B cell (primary cell): ENCODE data around the gene WIPI1. TPM values are rescaled to one million over a fixed set of nuclear protein-coding genes. Genes with fewer than 3 reads are reported as not detected.

Source experiments
- ATAC-seq: fragments of 200-7000 bp; cut with Tn5 transposase; one replicate; pipeline ENCODE4 v1.10.0; 2021; ENCODE audit warnings: low read depth, mild to moderate bottlenecking, moderate number of reproducible peaks, moderate library complexity
- CTCF ChIA-PET: fragments of 350-600 bp; sonication (Branson Sonifier 250); formaldehyde crosslinking; loops from one replicate; lab custom pipeline; 2021; ENCODE audit warnings: antibody characterized with exemption, inconsistent platforms; lab: Charles Lee
- POLR2A ChIA-PET: fragments of 350-600 bp; sonication (Branson Sonifier 250); formaldehyde crosslinking; loops from one replicate; lab custom pipeline; 2021; ENCODE audit warnings: antibody characterized with exemption; lab: Charles Lee
- DNase-seq: peaks from one replicate; pipeline ENCODE4 v3.0.0; 2013
- H2AFZ ChIP-seq: 2 replicates; pipeline ENCODE4 v1.6.1; 2012; ENCODE audit warnings: mild to moderate bottlenecking, low read depth, low read length; ENCODE audit not compliant: insufficient read depth, poor library complexity, severe bottlenecking
- H3K27ac ChIP-seq, 2 donors: 1 replicate in 1 of 2; 2 replicates in 1 of 2; pipeline ENCODE4 v1.5.1; 2012 to 2013; ENCODE audit warnings: low read length in 2 of 2, mild to moderate bottlenecking in 2 of 2, moderate library complexity in 1 of 2
- H3K27me3 ChIP-seq, 4 experiments: fragments of 200-600 bp in 1 of 4; sonication (generic) in 1 of 4; replicated peaks in 1 of 4; 1 replicate in 2 of 4; 2 replicates in 2 of 4; pipeline versions ENCODE4 v1.6.1 to v1.7.0; 2013 to 2016; ENCODE audit warnings: low read length in 3 of 4, mild to moderate bottlenecking in 2 of 4, mixed read lengths in 1 of 4, moderate library complexity in 1 of 4; ENCODE audit not compliant: insufficient read depth in 4 of 4, control insufficient read depth in 3 of 4; ENCODE audit errors: control extremely low read depth in 1 of 4
- H3K36me3 ChIP-seq, 2 experiments: replicated peaks in 1 of 2; 1 replicate in 1 of 2; 2 replicates in 1 of 2; pipeline versions ENCODE4 v1.6.1 to v1.7.1; 2013; ENCODE audit warnings: low read length in 1 of 2; ENCODE audit not compliant: insufficient read depth in 2 of 2, control insufficient read depth in 1 of 2; ENCODE audit errors: control extremely low read depth in 1 of 2, extremely low read depth in 1 of 2
- H3K4me1 ChIP-seq, 2 donors: fragments of 200-600 bp in 1 of 2; sonication (generic) in 1 of 2; 1 replicate in 1 of 2; 2 replicates in 1 of 2; pipeline versions ENCODE4 v1.5.1 to v1.6.1; 2013 to 2017; ENCODE audit warnings: low read length in 2 of 2; ENCODE audit not compliant: control insufficient read depth in 2 of 2, insufficient read depth in 2 of 2
- H3K4me2 ChIP-seq: replicated peaks from 2 replicates; pipeline ENCODE3; 2012; ENCODE audit warnings: mild to moderate bottlenecking, low read depth, low read length; ENCODE audit not compliant: poor library complexity, severe bottlenecking
- H3K4me3 ChIP-seq, 5 experiments: fragments of 200-600 bp in 1 of 5; sonication (generic) in 1 of 5; 1 replicate in 3 of 5; 2 replicates in 2 of 5; pipeline versions ENCODE4 v1.5.1 to v1.7.0; 2011 to 2016; ENCODE audit warnings: low read length in 4 of 5, mild to moderate bottlenecking in 4 of 5, low read depth in 2 of 5, control low read depth in 1 of 5, moderate library complexity in 1 of 5; ENCODE audit not compliant: insufficient read depth in 1 of 5; ENCODE audit errors: control extremely low read depth in 1 of 5, extremely low read depth in 1 of 5
- H3K79me2 ChIP-seq: fragments of 200-600 bp; sonication (generic); one replicate; pipeline ENCODE4 v1.6.0; 2016; ENCODE audit warnings: low read length; ENCODE audit not compliant: control insufficient read depth, insufficient read depth
- H3K9ac ChIP-seq: fragments of 200-600 bp; sonication (generic); 2 replicates; pipeline ENCODE4 v1.6.1; 2017; ENCODE audit warnings: mild to moderate bottlenecking, low read length, moderate library complexity
- H3K9me3 ChIP-seq, 3 donors: one replicate each; pipeline versions ENCODE4 v1.6.1 to v1.7.1; 2013; ENCODE audit warnings: low read length in 2 of 3; ENCODE audit not compliant: control insufficient read depth in 2 of 3, insufficient read depth in 1 of 3; ENCODE audit errors: control extremely low read depth in 1 of 3
- H4K20me1 ChIP-seq: 2 replicates; pipeline ENCODE4 v1.6.0; 2012; ENCODE audit warnings: mild to moderate bottlenecking, low read length; ENCODE audit not compliant: insufficient read depth, control insufficient read depth, poor library complexity, severe bottlenecking
- H3K27ac Mint-ChIP-seq: one replicate; pipeline ENCODE4 v1.8.0; 2021; ENCODE audit warnings: mixed read lengths
- H3K27me3 Mint-ChIP-seq: one replicate; pipeline ENCODE4 v1.8.0; 2021; ENCODE audit warnings: mixed read lengths
- H3K4me1 Mint-ChIP-seq: one replicate; pipeline ENCODE4 v1.8.0; 2021; ENCODE audit warnings: mixed read lengths
- H3K4me3 Mint-ChIP-seq: one replicate; pipeline ENCODE4 v1.8.0; 2021; ENCODE audit warnings: mixed read lengths
- H3K9me3 Mint-ChIP-seq: one replicate; pipeline ENCODE4 v1.8.0; 2022; ENCODE audit warnings: mixed read lengths; ENCODE audit not compliant: insufficient read depth
- CTCF ChIP-seq: fragments of 200-600 bp; IDR thresholded peaks from one replicate; pipeline ENCODE4 v1.8.0; 2022; ENCODE audit warnings: antibody characterized with exemption, mild to moderate bottlenecking
- EZH2 ChIP-seq: IDR thresholded peaks from 2 replicates; pipeline ENCODE4 v1.6.1; 2012; ENCODE audit warnings: borderline replicate concordance, low read depth, mild to moderate bottlenecking, moderate library complexity, low read length; ENCODE audit not compliant: insufficient read depth, poor library complexity, severe bottlenecking
- WGBS: methylation state at CpG from one replicate; pipeline ENCODE4 v1.1.5; 2013; ENCODE audit warnings: missing lambda C conversion rate; ENCODE audit not compliant: insufficient coverage; 5-methylcytosine and 5-hydroxymethylcytosine counted together
- intact Hi-C: fragments of 100-400 bp; cut with micrococcal nuclease; formaldehyde crosslinking; loops from one replicate; pipeline ENCODE4 v1.10.0; 2022
- polyA plus RNA-seq: library from polyadenylated mRNA; depleted of rRNA; stranded (reverse); fragments of >200 nt; gene quantifications from 2 replicates; pipeline ENCODE4 v1.2.3, GENCODE V29; 2012
- total RNA-seq, 2 donors: library from RNA; stranded (reverse); fragments of 120-200 nt in 1 of 2; gene quantifications; 1 replicate in 1 of 2; 2 replicates in 1 of 2; pipeline versions ENCODE4 v1.2.3 to v1.2.4, GENCODE V29; 2013 to 2022

The WIPI1 gene
- total and polyA plus RNA-seq, 2 donors (not counting 1 experiment from before 2014, with no cell fraction given): 6.0 to 14.7 TPM

- ChIA-PET CTCF (interaction anchor here (0.7 to 1.1 kb wide), 2 partner anchors 9 to 24 kb away, joined by 3 read pairs; no protein-coding TSS in a partner anchor), POLR2A (interaction anchor here (0.7 kb wide), 1 partner anchor 239 kb away, joined by 9 read pairs; no protein-coding TSS in a partner anchor)
- H3K27me3 Mint-ChIP-seq: no peaks in the 10 kb centered on the region
- no peaks in the 10 kb centered on the region for H3K9me3 Mint-ChIP-seq
- no peaks in the 10 kb centered on the region for H3K27me3 ChIP-seq
- no peak overlapping the region for H3K9ac ChIP-seq
- H3K36me3 ChIP-seq: no peaks in the 10 kb centered on the region
- WGBS: 98% methylated on average over 5 of the region's 8 CpGs
- ATAC-seq: no peak
- intact Hi-C loops: no loop called here
- no peak overlapping the region for H2AFZ ChIP-seq
- H3K9me3 ChIP-seq: no peaks in the 10 kb centered on the region
- DNase-seq: no peak
- H3K4me1 Mint-ChIP-seq: no peaks in the 10 kb centered on the region
- no peaks in the 10 kb centered on the region for H3K4me1 ChIP-seq
- no peak overlapping the region for H3K27ac Mint-ChIP-seq
- no peak for TF ChIP-seq CTCF
- no peak for TF ChIP-seq EZH2
- no peak overlapping the region for H3K4me3 ChIP-seq
- no peak overlapping the region for H3K4me3 Mint-ChIP-seq
- no peaks in the 10 kb centered on the region for H3K79me2 ChIP-seq
- no peak overlapping the region for H3K4me2 ChIP-seq
- no peaks in the 10 kb centered on the region for H4K20me1 ChIP-seq
- no peak overlapping the region for H3K27ac ChIP-seq
Measured at GRCh38 chr17:68422821-68423220, 34.5 kb downstream of the WIPI1 start.

GRCh38 chr17:68421486-68421885, 35.8 kb downstream of the WIPI1 start:
- intact Hi-C loops: no loop called here
- Histone ChIP-seq H2AFZ (no peak overlapping the region), H4K20me1 (no peaks in the 10 kb centered on the region), H3K9me3 (no peaks in the 10 kb centered on the region), H3K9ac (no peak overlapping the region), H3K27ac (no peak overlapping the region), H3K4me1 (no peaks in the 10 kb centered on the region), H3K27me3 (no peaks in the 10 kb centered on the region), H3K4me3 (no peak overlapping the region), H3K36me3 (no peaks in the 10 kb centered on the region), H3K79me2 (no peaks in the 10 kb centered on the region), H3K4me2 (no peak overlapping the region)
- WGBS: no CpG with 5 or more reads among the region's 9 CpGs
- ATAC-seq (no peak), DNase-seq (no peak)
- CTCF ChIA-PET: interaction anchor here (0.6 kb wide), 1 partner anchor 366 kb away, joined by 3 read pairs; no protein-coding TSS in a partner anchor
- Mint-ChIP-seq H3K27ac (no peak overlapping the region), H3K4me1 (no peaks in the 10 kb centered on the region), H3K27me3 (no peaks in the 10 kb centered on the region), H3K4me3 (no peak overlapping the region), H3K9me3 (no peaks in the 10 kb centered on the region)
- POLR2A ChIA-PET: no interaction called here
- TF ChIP-seq EZH2 (no peak), CTCF (no peak)
